ENCODE data around the gene EGR2. TPM values are rescaled to one million over a fixed set of nuclear protein-coding genes. Genes with fewer than 3 reads are reported as not detected.
"Not testable (repeated sequence)": the region's sequence is repeated elsewhere in the genome, so short reads cannot be mapped to it uniquely, and the experiment has no call there.

EGR2 gene
- total and polyA plus RNA-seq, 8 donors, result 0.42 to 2.7 (median 0.65) TPM

DNA sequence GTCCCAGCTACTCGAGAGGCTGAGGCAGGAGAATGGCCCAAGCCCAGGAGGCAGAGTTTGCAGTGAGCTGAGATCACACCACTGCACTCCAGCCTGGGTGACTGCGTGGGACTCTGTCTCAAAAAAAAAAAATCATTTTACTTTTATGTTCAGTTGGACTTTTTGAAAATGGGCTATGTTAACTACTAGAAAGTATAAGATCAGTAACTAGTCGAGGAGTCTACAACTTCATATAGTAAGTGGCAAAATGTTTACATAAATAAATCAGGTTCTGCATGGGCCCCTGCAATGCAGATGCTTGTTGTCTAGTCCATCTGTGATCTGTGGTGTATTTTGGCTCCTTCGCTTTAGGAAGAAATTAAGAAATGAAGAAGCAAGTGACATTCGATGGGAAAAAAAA lies 23.9 kb downstream of the EGR2 start:
- Histone ChIP-seq H3K4me3 (no peak overlapping the region), H3K36me3 (no peaks in the 10 kb centered on the region), H3K27ac (no peak overlapping the region), H3K27me3 (no peaks in the 10 kb centered on the region), H3K4me1 (no peaks in the 10 kb centered on the region), H3K9me3 (no peaks in the 10 kb centered on the region)
- FAIRE-seq, result no peak
- intact Hi-C loops (cut with DNase I), result no loop called here
- TF ChIP-seq, protein P1, sequence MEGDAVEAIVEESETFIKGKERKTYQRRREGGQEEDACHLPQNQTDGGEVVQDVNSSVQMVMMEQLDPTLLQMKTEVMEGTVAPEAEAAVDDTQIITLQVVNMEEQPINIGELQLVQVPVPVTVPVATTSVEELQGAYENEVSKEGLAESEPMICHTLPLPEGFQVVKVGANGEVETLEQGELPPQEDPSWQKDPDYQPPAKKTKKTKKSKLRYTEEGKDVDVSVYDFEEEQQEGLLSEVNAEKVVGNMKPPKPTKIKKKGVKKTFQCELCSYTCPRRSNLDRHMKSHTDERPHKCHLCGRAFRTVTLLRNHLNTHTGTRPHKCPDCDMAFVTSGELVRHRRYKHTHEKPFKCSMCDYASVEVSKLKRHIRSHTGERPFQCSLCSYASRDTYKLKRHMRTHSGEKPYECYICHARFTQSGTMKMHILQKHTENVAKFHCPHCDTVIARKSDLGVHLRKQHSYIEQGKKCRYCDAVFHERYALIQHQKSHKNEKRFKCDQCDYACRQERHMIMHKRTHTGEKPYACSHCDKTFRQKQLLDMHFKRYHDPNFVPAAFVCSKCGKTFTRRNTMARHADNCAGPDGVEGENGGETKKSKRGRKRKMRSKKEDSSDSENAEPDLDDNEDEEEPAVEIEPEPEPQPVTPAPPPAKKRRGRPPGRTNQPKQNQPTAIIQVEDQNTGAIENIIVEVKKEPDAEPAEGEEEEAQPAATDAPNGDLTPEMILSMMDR (IDR thresholded peaks at IDR 0.05), result no peak
- WGBS, 2 donors, result 74 to 81% methylated on average over 5 of the region's 5 CpGs
- no peak for ATAC-seq
- DNase-seq, result no peak

DNA sequence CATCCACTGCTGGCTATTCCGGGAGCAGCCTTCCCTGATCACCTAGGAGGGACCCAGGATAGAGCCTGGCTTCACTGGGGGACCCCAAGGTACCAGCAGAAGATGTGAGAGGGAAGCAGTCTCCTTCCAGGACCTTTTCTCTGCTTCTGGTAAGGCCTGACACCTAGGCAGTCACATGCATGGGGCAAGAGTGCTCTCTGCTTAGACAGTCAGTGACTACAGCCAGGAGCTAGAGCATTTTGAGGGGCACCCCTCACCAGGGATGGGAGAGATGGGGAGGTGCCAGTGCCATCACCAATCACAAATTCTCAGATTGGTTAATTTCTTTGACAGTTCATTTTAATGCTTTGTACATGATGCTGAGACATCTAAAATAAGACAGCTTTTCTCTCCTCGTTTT lies 25.6 kb downstream of the EGR2 start:
- Histone ChIP-seq H3K27ac (no peak overlapping the region), H3K4me1 (no peaks in the 10 kb centered on the region), H3K27me3 (no peaks in the 10 kb centered on the region), H3K4me3 (no peak overlapping the region), H3K9me3 (no peaks in the 10 kb centered on the region), H3K36me3 (no peaks in the 10 kb centered on the region)
- FAIRE-seq, result no peak
- WGBS, 2 donors, result 60 to 72% methylated on average over 2 of the region's 2 CpGs
- intact Hi-C loops (cut with DNase I), result no loop called here
- DNase-seq, result no peak
- no peak for ATAC-seq
- TF ChIP-seq, protein P1 (IDR thresholded peaks at IDR 0.05), result no peak

DNA sequence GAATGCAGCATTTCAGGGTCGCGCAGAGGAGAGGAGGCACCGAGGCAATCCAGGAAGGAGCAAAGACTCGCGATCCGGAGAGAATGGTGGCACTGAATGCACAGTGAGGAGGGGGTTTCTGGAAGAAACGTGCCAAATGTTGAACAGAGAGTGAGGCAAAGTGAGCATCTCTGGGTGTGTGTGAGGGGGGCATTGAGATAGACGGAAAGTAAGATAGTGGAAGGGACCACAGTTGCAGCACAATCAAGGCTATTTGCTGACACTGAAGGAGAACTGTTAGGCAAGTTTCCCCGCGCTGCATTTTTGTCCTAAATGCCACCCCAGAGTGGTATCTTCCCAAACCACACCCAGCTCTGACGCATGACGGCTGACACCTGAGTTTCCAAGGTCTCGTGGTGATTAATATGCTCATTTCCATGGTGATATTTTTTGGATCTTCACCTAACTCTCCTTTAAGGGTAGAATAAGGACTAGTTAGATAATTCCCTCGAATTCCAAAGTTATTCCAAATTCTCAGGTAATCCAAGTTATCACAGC lies 26.1 kb downstream of the EGR2 start:
- no peak for FAIRE-seq
- Histone ChIP-seq H3K27me3 (no peaks in the 10 kb centered on the region), H3K4me3 (no peak overlapping the region), H3K27ac (no peak overlapping the region), H3K9me3 (no peaks in the 10 kb centered on the region), H3K4me1 (no peaks in the 10 kb centered on the region), H3K36me3 (no peaks in the 10 kb centered on the region)
- DNase-seq, result no peak
- TF ChIP-seq, protein P1 (IDR thresholded peaks at IDR 0.05), result no peak
- intact Hi-C loops (cut with DNase I), result no loop called here
- 57 to 65% methylated on average over 14 of the region's 14 CpGs for WGBS, 2 donors
- no peak for ATAC-seq

DNA sequence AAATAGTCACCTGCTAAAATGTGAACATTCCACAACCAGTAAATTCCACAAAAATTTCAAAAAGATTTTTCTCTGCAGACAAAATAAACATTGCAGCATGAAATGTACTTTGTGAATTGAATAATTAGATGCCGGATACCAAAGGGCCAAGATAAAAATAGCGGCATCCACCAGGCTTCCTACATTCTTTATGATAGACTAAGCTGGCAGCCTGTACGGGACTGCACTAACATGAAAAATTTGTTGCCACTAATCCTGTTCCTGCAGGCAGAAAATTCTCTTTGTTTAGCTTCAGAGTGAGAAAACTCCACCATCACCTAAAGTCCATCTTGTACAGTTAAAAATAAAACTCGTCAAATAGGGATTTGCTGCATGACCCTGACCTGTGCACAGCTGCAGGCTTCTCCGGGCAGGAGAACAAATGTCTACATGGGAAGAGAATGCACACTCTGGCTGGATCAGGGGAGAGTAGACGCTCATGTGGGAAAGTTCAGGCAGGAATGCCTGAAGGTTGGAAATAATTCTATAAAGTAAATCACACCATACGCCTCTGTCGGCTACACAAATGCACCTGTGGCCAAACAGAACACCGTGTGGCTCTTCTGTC lies 27.2 kb downstream of the EGR2 start:
- ATAC-seq (no peak), FAIRE-seq (no peak), DNase-seq (no peak)
- Histone ChIP-seq H3K36me3 (no peaks in the 10 kb centered on the region), H3K27ac (no peak overlapping the region), H3K9me3 (no peaks in the 10 kb centered on the region), H3K27me3 (no peaks in the 10 kb centered on the region), H3K4me3 (no peak overlapping the region), H3K4me1 (no peaks in the 10 kb centered on the region)
- 34 to 37% methylated on average over 9 of the region's 9 CpGs for WGBS, 2 donors
- TF ChIP-seq, protein P1 (IDR thresholded peaks at IDR 0.05), result no peak
- intact Hi-C loops (cut with DNase I), result no loop called here

DNA sequence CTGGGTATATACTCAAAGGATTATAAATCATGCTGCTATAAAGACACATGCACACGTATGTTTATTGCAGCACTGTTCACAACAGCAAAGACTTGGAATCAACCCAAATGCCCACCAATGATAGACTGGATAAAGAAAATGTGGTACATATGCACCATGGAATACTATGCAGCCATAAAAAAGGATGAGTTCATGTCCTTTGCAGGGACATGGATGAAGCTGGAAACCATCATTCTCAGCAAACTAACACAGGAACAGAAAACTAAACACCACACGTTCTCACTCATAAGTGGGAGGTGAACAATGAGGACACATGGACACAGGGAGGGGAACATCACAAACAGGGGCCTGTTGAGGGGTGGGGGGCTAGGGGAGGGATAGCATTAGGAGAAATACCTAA lies 27.9 kb downstream of the EGR2 start:
- H3K36me3 ChIP-seq; ATAC-seq; DNase-seq; H3K9me3 ChIP-seq; intact Hi-C loops (cut with DNase I); H3K4me3 ChIP-seq; H3K27me3 ChIP-seq; FAIRE-seq; H3K4me1 ChIP-seq; H3K27ac ChIP-seq: not testable (repeated sequence)
- 67 to 73% methylated on average over 2 of the region's 2 CpGs for WGBS, 2 donors

DNA sequence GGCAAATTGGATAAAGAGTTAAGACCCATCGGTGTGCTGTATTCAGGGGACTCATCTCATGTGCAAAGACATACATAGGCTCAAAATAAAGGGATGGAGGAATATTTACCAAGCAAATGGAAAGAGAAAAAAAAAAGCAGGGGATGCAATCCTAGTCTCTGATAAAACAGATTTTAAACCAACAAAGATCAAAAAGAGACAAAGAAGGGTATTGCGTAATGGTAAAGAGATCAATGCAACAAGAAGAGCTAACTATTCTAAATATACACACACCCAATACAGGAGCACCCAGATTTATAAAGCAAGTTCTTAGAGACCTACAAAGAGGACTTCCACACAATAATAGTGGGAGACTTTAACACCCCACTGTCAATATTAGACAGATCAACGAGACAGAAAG lies 31.6 kb downstream of the EGR2 start:
- H3K9me3 ChIP-seq; H3K27me3 ChIP-seq; ATAC-seq; H3K27ac ChIP-seq; H3K36me3 ChIP-seq; H3K4me3 ChIP-seq; FAIRE-seq; intact Hi-C loops (cut with DNase I); DNase-seq; H3K4me1 ChIP-seq: not testable (repeated sequence)
- 83 to 91% methylated on average over 3 of the region's 3 CpGs for WGBS, 2 donors

Measured in pancreas (tissue), 10 donors.